H9 (cell line): Measurements from ENCODE around the gene GCNT2. TPM values are rescaled to one million over a fixed set of nuclear protein-coding genes. Genes with fewer than 3 reads are reported as not detected.

Experiments used
- DNase-seq: peaks from one replicate; pipeline ENCODE4 v3.0.0-alpha.2; 2017
- H2AFZ ChIP-seq: one replicate; pipeline ENCODE4 v1.6.1; 2013; ENCODE audit warnings: mild to moderate bottlenecking, low read length, control low read depth, moderate library complexity
- H2AK5ac ChIP-seq: 2 replicates; pipeline ENCODE4 v1.6.1; 2013; ENCODE audit warnings: low read length, control low read depth, mixed read lengths; ENCODE audit not compliant: insufficient read length
- H2BK120ac ChIP-seq: one replicate; pipeline ENCODE4 v1.6.1; 2013; ENCODE audit warnings: low read depth, mild to moderate bottlenecking, low read length, control low read depth, inconsistent platforms; ENCODE audit not compliant: poor library complexity, severe bottlenecking
- H2BK12ac ChIP-seq: 2 replicates; pipeline ENCODE4 v1.6.1; 2013; ENCODE audit warnings: low read length, control low read depth, mixed read lengths, low read depth; ENCODE audit not compliant: insufficient read length
- H2BK15ac ChIP-seq: 2 replicates; pipeline ENCODE4 v1.6.1; 2013; ENCODE audit warnings: low read depth, low read length, control low read depth
- H2BK20ac ChIP-seq: one replicate; pipeline ENCODE4 v1.6.1; 2013; ENCODE audit warnings: low read depth, mild to moderate bottlenecking, low read length, control low read depth, inconsistent platforms; ENCODE audit not compliant: poor library complexity, severe bottlenecking
- H2BK5ac ChIP-seq: 2 replicates; pipeline ENCODE4 v1.6.1; 2013; ENCODE audit warnings: low read length, control low read depth, mixed read lengths; ENCODE audit not compliant: insufficient read length
- H3K14ac ChIP-seq: 2 replicates; pipeline ENCODE4 v1.6.1; 2013; ENCODE audit warnings: low read length, control low read depth; ENCODE audit not compliant: insufficient read depth
- H3K18ac ChIP-seq: 2 replicates; pipeline ENCODE4 v1.6.1; 2013; ENCODE audit warnings: low read depth, mild to moderate bottlenecking, mixed read lengths, low read length, control low read depth; ENCODE audit not compliant: insufficient read length
- H3K23ac ChIP-seq: 2 replicates; pipeline ENCODE4 v1.6.1; 2013; ENCODE audit warnings: low read length, control low read depth, mixed read lengths, low read depth; ENCODE audit not compliant: insufficient read length
- H3K23me2 ChIP-seq: 2 replicates; pipeline ENCODE4 v1.6.1; 2013; ENCODE audit warnings: low read depth, mild to moderate bottlenecking, mixed read lengths, low read length, control low read depth; ENCODE audit not compliant: insufficient read length, poor library complexity, severe bottlenecking
- H3K27ac ChIP-seq: 2 replicates; pipeline ENCODE4 v1.5.1; 2013; ENCODE audit warnings: low read length, control low read depth, mixed read lengths, low read depth; ENCODE audit not compliant: insufficient read length
- H3K27me3 ChIP-seq: 2 replicates; pipeline ENCODE4 v1.6.1; 2013; ENCODE audit warnings: low read length, control low read depth, inconsistent platforms; ENCODE audit not compliant: insufficient read depth
- H3K4ac ChIP-seq: 2 replicates; pipeline ENCODE4 v1.6.1; 2013; ENCODE audit warnings: low read depth, mild to moderate bottlenecking, control low read depth, inconsistent platforms, low read length, moderate library complexity
- H3K4me1 ChIP-seq: 2 replicates; pipeline ENCODE4 v1.6.1; 2013; ENCODE audit warnings: low read length, control low read depth, inconsistent platforms; ENCODE audit not compliant: insufficient read depth
- H3K4me2 ChIP-seq: 2 replicates; pipeline ENCODE4 v1.6.1; 2013; ENCODE audit warnings: low read length, control low read depth, mixed read lengths; ENCODE audit not compliant: insufficient read length, insufficient read depth
- H3K56ac ChIP-seq: 2 replicates; pipeline ENCODE4 v1.6.1; 2013; ENCODE audit warnings: low read depth, mild to moderate bottlenecking, mixed read lengths, low read length, control low read depth; ENCODE audit not compliant: insufficient read length
- H3K79me1 ChIP-seq: 2 replicates; pipeline ENCODE4 v1.6.1; 2013; ENCODE audit warnings: low read depth, mild to moderate bottlenecking, moderate library complexity, low read length, control low read depth, inconsistent platforms; ENCODE audit not compliant: insufficient read depth, poor library complexity, severe bottlenecking
- H3K79me2 ChIP-seq: 2 replicates; pipeline ENCODE4 v1.6.1; 2013; ENCODE audit warnings: low read length, control low read depth, inconsistent platforms; ENCODE audit not compliant: insufficient read depth
- H3K9ac ChIP-seq: 2 replicates; pipeline ENCODE4 v1.6.1; 2013; ENCODE audit warnings: low read length, control low read depth, mixed read lengths; ENCODE audit not compliant: insufficient read length; ENCODE audit errors: extremely low read depth
- H3K9me3 ChIP-seq: one replicate; pipeline ENCODE4 v1.6.1; 2013; ENCODE audit warnings: low read depth, low read length, inconsistent platforms; ENCODE audit not compliant: control insufficient read depth
- H3T11ph ChIP-seq: one replicate; pipeline ENCODE4 v1.6.1; 2013; ENCODE audit warnings: mild to moderate bottlenecking, low read length, control low read depth, inconsistent platforms
- H4K20me1 ChIP-seq: one replicate; pipeline ENCODE4 v1.6.1; 2013; ENCODE audit not compliant: control insufficient read depth, insufficient read length, insufficient read depth
- H4K5ac ChIP-seq: 2 replicates; pipeline ENCODE4 v1.6.1; 2013; ENCODE audit warnings: low read depth, mild to moderate bottlenecking, mixed read lengths, low read length, control low read depth; ENCODE audit not compliant: insufficient read length
- H4K8ac ChIP-seq: replicated peaks from 2 replicates; pipeline ENCODE4 v1.6.1; 2013; ENCODE audit warnings: low read length, control low read depth, mixed read lengths, low read depth; ENCODE audit not compliant: insufficient read length
- H4K91ac ChIP-seq: 2 replicates; pipeline ENCODE4 v1.6.1; 2013; ENCODE audit warnings: low read depth, mild to moderate bottlenecking, moderate library complexity, mixed read lengths, low read length, control low read depth; ENCODE audit not compliant: insufficient read length
- H3K27ac Mint-ChIP-seq, 3 experiments: 2 replicates in 2 of 3; 3 replicates in 1 of 3; pipeline ENCODE4 v1.8.0; 2020 to 2021; ENCODE audit warnings: mixed read lengths in 3 of 3, mild to moderate bottlenecking in 1 of 3, moderate library complexity in 1 of 3
- H3K27me3 Mint-ChIP-seq: 2 replicates; pipeline ENCODE4 v1.8.0; 2021; ENCODE audit warnings: low read depth, mild to moderate bottlenecking, moderate library complexity, mixed read lengths
- H3K36me3 Mint-ChIP-seq, 3 experiments: 2 replicates in 2 of 3; 3 replicates in 1 of 3; pipeline ENCODE4 v1.8.0; 2020 to 2021; ENCODE audit warnings: low read depth in 3 of 3, mixed read lengths in 3 of 3; ENCODE audit not compliant: insufficient read depth in 1 of 3
- H3K4me1 Mint-ChIP-seq, 2 experiments: 2 replicates each; pipeline ENCODE4 v1.8.0; 2020; ENCODE audit warnings: mixed read lengths in 2 of 2
- H3K4me3 Mint-ChIP-seq, 2 experiments: 2 replicates in 1 of 2; 3 replicates in 1 of 2; pipeline ENCODE4 v1.8.0; 2020 to 2021; ENCODE audit warnings: mild to moderate bottlenecking in 2 of 2, mixed read lengths in 2 of 2, moderate library complexity in 1 of 2
- H3K9me3 Mint-ChIP-seq, 2 experiments: 2 replicates in 1 of 2; 3 replicates in 1 of 2; pipeline ENCODE4 v1.8.0; 2020; ENCODE audit warnings: mild to moderate bottlenecking in 2 of 2, mixed read lengths in 2 of 2, moderate library complexity in 1 of 2
- total RNA-seq: library from RNA; stranded (reverse); gene quantifications from 2 replicates; pipeline ENCODE4 v1.2.1, GENCODE V29; 2021
- TF ChIP-seq, protein P1 (sequence below): fragments of 200-600 bp; sonication (generic); conservative IDR thresholded peaks from 3 replicates; pipeline ENCODE4 v1.8.0; 2021; ENCODE audit warnings: antibody characterized with exemption, mild to moderate bottlenecking

GCNT2 gene
- total RNA-seq, 1 experiment from 2014 or later, result 41.7 TPM

- Mint-ChIP-seq H3K27ac (peak overlapping the region; percentile 4 to 99 (median 72); a peak in 6 of 7 replicates), H3K4me3 (peak overlapping the region; percentile 89 to 97), H3K9me3 (no peaks in the 10 kb centered on the region), H3K4me1 (peaks cover 77% of the 10 kb centered on the region in 2 experiments), H3K36me3 (peaks cover 6 to 24% (median 10%) of the 10 kb centered on the region in 3 experiments; a peak in 5 of 7 replicates), H3K27me3 (no peaks in the 10 kb centered on the region)
- no peak overlapping the region for H2BK5ac ChIP-seq
- H3K23me2 ChIP-seq, result peaks cover 30% of the 10 kb centered on the region
- no peak overlapping the region for H4K5ac ChIP-seq
- no peak overlapping the region for H4K8ac ChIP-seq
- H3K27ac ChIP-seq, result peak overlapping the region; percentile 16
- no peak overlapping the region for H2BK20ac ChIP-seq
- H3K4me1 ChIP-seq, result peaks cover 5% of the 10 kb centered on the region; the same call in 1 of the 2 replicates
- no peak overlapping the region for H3K14ac ChIP-seq
- no peak for DNase-seq
- no peaks in the 10 kb centered on the region for H4K20me1 ChIP-seq
- peaks cover 42% of the 10 kb centered on the region; the same call in 1 of the 2 replicates for H3K79me2 ChIP-seq
- H3K4ac ChIP-seq, result no peak overlapping the region
- TF ChIP-seq, protein P1, sequence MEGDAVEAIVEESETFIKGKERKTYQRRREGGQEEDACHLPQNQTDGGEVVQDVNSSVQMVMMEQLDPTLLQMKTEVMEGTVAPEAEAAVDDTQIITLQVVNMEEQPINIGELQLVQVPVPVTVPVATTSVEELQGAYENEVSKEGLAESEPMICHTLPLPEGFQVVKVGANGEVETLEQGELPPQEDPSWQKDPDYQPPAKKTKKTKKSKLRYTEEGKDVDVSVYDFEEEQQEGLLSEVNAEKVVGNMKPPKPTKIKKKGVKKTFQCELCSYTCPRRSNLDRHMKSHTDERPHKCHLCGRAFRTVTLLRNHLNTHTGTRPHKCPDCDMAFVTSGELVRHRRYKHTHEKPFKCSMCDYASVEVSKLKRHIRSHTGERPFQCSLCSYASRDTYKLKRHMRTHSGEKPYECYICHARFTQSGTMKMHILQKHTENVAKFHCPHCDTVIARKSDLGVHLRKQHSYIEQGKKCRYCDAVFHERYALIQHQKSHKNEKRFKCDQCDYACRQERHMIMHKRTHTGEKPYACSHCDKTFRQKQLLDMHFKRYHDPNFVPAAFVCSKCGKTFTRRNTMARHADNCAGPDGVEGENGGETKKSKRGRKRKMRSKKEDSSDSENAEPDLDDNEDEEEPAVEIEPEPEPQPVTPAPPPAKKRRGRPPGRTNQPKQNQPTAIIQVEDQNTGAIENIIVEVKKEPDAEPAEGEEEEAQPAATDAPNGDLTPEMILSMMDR, result no peak
- peak overlapping the region; percentile 85 for H3K4me2 ChIP-seq
- H3K9ac ChIP-seq, result peak overlapping the region; percentile 27
- no peak overlapping the region for H3K56ac ChIP-seq
- H2AFZ ChIP-seq, result no peak overlapping the region
- no peak overlapping the region for H4K91ac ChIP-seq
- H3K9me3 ChIP-seq, result no peaks in the 10 kb centered on the region
- no peak overlapping the region for H2AK5ac ChIP-seq
- no peak overlapping the region for H3K18ac ChIP-seq
- H3K79me1 ChIP-seq, result no peaks in the 10 kb centered on the region
- H2BK120ac ChIP-seq, result no peak overlapping the region
- H3T11ph ChIP-seq, result no peak overlapping the region
- H3K27me3 ChIP-seq, result no peaks in the 10 kb centered on the region
- no peak overlapping the region for H3K23ac ChIP-seq
- no peak overlapping the region for H2BK12ac ChIP-seq
- no peak overlapping the region for H2BK15ac ChIP-seq
Measured at GRCh38 chr6:10557913-10558312, 36.8 kb downstream of the GCNT2 start.
